ENCODE results near the gene TRAPPC2L.

The TRAPPC2L gene

GRCh38 chr16:88861359-88861758 lies 4.4 kb downstream of the TRAPPC2L start:
- DNase-seq: no peak

GRCh38 chr16:88862968-88863367 lies 6.0 kb downstream of the TRAPPC2L start:
- no peak for DNase-seq

- DNase-seq: no peak
Measured at GRCh38 chr16:88863426-88863825, 6.5 kb downstream of the TRAPPC2L start.

GRCh38 chr16:88864099-88864498 lies 7.2 kb downstream of the TRAPPC2L start:
- DNase-seq: no peak

- DNase-seq: no peak
Measured at GRCh38 chr16:88864521-88864920, 7.6 kb downstream of the TRAPPC2L start.

- no peak for DNase-seq
Measured at GRCh38 chr16:88865310-88865709, 8.4 kb downstream of the TRAPPC2L start.

- no peak for DNase-seq
Measured at GRCh38 chr16:88865742-88866141, 8.8 kb downstream of the TRAPPC2L start.

- DNase-seq: no peak
Measured at GRCh38 chr16:88866151-88866920, 9.4 kb downstream of the TRAPPC2L start, which contains the start of gene PABPN1L. PABPN1L (minus strand) TSS chr16:88866660; CDS start chr16:88866606, 54 bp downstream.

GRCh38 chr16:88867581-88868246 lies 10.8 kb downstream of the TRAPPC2L start:
- DNase-seq: no peak

GRCh38 chr16:88868974-88869672 lies 12.2 kb downstream of the TRAPPC2L start:
- DNase-seq: no peak

- DNase-seq: no peak
Measured at GRCh38 chr16:88869673-88869980, 12.7 kb downstream of the TRAPPC2L start.

GRCh38 chr16:88870608-88871348 lies 13.9 kb downstream of the TRAPPC2L start:
- DNase-seq: no peak

- no peak for DNase-seq
Measured at GRCh38 chr16:88871349-88871702, 14.4 kb downstream of the TRAPPC2L start.

GRCh38 chr16:88871730-88872416 lies 14.9 kb downstream of the TRAPPC2L start:
- DNase-seq: no peak

- no peak for DNase-seq
Measured at GRCh38 chr16:88872650-88873331, 15.9 kb downstream of the TRAPPC2L start.

GRCh38 chr16:88874938-88875599 lies 18.1 kb downstream of the TRAPPC2L start:
- no peak for DNase-seq

GRCh38 chr16:88875703-88876234 lies 18.8 kb downstream of the TRAPPC2L start:
- DNase-seq: no peak

GRCh38 chr16:88876942-88877526 lies 20.1 kb downstream of the TRAPPC2L start:
- no peak for DNase-seq

GRCh38 chr16:88877564-88878289 lies 20.8 kb downstream of the TRAPPC2L start:
- no peak for DNase-seq

- no peak for DNase-seq
Measured at GRCh38 chr16:88878356-88878755, 21.4 kb downstream of the TRAPPC2L start.

Data from midbrain (tissue), 1 donor.